ENCODE measurements around the gene GPR25.

DNA sequence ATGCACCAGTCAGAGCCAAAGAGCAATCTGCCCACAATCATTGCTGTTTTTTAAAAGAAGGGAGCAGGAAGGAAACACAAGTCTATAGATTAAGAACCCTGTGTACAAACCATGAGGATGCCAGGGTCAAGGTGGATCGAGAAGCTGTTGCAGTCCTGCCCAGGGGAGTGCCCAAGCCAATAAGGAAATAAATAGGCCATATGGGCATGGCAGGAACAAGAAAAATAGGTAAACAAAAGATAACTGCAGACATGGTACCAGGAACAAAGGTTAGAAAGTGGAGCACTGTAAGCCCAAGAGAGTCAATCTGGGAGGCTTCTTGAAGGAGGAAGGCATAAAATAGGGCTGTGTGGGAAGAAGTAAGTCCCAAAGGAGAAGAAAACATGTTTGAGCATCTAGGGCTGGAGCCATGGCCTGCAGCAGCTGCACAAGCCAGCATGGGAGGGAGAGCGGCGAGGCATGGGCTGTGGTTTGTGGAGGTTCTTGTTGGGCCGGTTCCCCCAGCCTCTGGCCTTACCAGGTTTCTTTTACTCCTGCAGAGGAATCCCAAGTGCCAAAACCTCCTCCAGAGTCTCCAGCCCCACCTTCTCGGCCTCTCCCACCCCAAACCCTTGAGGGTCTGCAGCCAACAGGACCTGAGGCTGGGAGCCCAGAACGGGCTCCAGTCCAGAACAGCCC is 35.5 kb downstream of the GPR25 start:
- TF ChIP-seq POLR2A (IDR thresholded peaks at IDR 0.05) = no peak
- TF ChIP-seq, protein P1, sequence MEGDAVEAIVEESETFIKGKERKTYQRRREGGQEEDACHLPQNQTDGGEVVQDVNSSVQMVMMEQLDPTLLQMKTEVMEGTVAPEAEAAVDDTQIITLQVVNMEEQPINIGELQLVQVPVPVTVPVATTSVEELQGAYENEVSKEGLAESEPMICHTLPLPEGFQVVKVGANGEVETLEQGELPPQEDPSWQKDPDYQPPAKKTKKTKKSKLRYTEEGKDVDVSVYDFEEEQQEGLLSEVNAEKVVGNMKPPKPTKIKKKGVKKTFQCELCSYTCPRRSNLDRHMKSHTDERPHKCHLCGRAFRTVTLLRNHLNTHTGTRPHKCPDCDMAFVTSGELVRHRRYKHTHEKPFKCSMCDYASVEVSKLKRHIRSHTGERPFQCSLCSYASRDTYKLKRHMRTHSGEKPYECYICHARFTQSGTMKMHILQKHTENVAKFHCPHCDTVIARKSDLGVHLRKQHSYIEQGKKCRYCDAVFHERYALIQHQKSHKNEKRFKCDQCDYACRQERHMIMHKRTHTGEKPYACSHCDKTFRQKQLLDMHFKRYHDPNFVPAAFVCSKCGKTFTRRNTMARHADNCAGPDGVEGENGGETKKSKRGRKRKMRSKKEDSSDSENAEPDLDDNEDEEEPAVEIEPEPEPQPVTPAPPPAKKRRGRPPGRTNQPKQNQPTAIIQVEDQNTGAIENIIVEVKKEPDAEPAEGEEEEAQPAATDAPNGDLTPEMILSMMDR (IDR thresholded peaks at IDR 0.05) = no peak
